Body of pancreas (tissue), 4 donors: ENCODE measurements around the gene TM7SF2.

Source experiments
- CTCF ChIP-seq, 7 experiments: fragments of 450-650 bp in 4 of 7; fragments of 200-600 bp in 3 of 7; sonication (generic) in 3 of 7; IDR thresholded peaks; one replicate each; pipeline ENCODE4 v1.5.1; 2016 to 2019; ENCODE audit warnings: antibody characterized with exemption in 7 of 7
- POLR2A ChIP-seq, 3 donors: fragments of 450-650 bp; IDR thresholded peaks; one replicate each; pipeline ENCODE4 v1.6.1; 2016; ENCODE audit warnings: antibody characterized with exemption in 3 of 3, mild to moderate bottlenecking in 2 of 3

GRCh38 chr11:65126624-65127274, 15.1 kb downstream of the TM7SF2 start:
- TF ChIP-seq POLR2A (IDR thresholded peaks at IDR 0.05), result peak in 1 of 3 donors; percentile 11
- TF ChIP-seq CTCF (IDR thresholded peaks at IDR 0.05), result no peak
